Activated CD8-positive, alpha-beta memory T cell treated with anti-CD3 and anti-CD28 coated beads, Interleukin-2, amount 50 U/mL, for 24 hours (primary cell): ENCODE data around the gene TMEM80.

Experiments
- DNase-seq: peaks from one replicate; pipeline ENCODE4 v3.0.0-alpha.2; 2020; ENCODE audit errors: extremely low read depth

Gene TMEM80

GRCh38 chr11:699116-699508, 3.5 kb downstream of the TMEM80 start:
- no peak for DNase-seq

GRCh38 chr11:699753-700152, 4.1 kb downstream of the TMEM80 start:
- DNase-seq: no peak

- no peak for DNase-seq
Observed at GRCh38 chr11:701741-702461, 6.3 kb downstream of the TMEM80 start.

- no peak for DNase-seq
Observed at GRCh38 chr11:702462-703461, 7.1 kb downstream of the TMEM80 start.

- no peak for DNase-seq
Observed at GRCh38 chr11:703506-703905, 7.9 kb downstream of the TMEM80 start.

- DNase-seq: no peak
Observed at GRCh38 chr11:704228-704674, 8.6 kb downstream of the TMEM80 start.

GRCh38 chr11:704781-705645, 9.4 kb downstream of the TMEM80 start:
- no peak for DNase-seq

- DNase-seq: no peak
Observed at GRCh38 chr11:705646-706438, 10.2 kb downstream of the TMEM80 start, which contains the start of gene EPS8L2. EPS8L2 (plus strand) TSS chr11:706231; CDS start chr11:709408, 3,177 bp downstream.

- DNase-seq: no peak
Observed at GRCh38 chr11:706439-706956, 10.9 kb downstream of the TMEM80 start.

- DNase-seq: no peak
Observed at GRCh38 chr11:706957-707816, 11.6 kb downstream of the TMEM80 start.

GRCh38 chr11:707817-708420, 12.3 kb downstream of the TMEM80 start:
- no peak for DNase-seq

GRCh38 chr11:708511-708910, 12.9 kb downstream of the TMEM80 start:
- DNase-seq: no peak

- no peak for DNase-seq
Observed at GRCh38 chr11:709109-709997, 13.7 kb downstream of the TMEM80 start.

- no peak for DNase-seq
Observed at GRCh38 chr11:714436-714835, 18.8 kb downstream of the TMEM80 start.

- no peak for DNase-seq
Observed at GRCh38 chr11:719214-720016, 23.8 kb downstream of the TMEM80 start.

GRCh38 chr11:720017-720641, 24.5 kb downstream of the TMEM80 start:
- no peak for DNase-seq
